Activated CD8-positive, alpha-beta T cell treated with anti-CD3 and anti-CD28 coated beads for 36 hours (primary cell): ENCODE results near the gene USP34. TPM values are rescaled to one million over a fixed set of nuclear protein-coding genes. Genes with fewer than 3 reads are reported as not detected.

ENCODE experiments used
- ATAC-seq: fragments of 200-7000 bp; cut with Tn5 transposase; one replicate; pipeline ENCODE4 v1.10.0; 2021; ENCODE audit warnings: mild to moderate bottlenecking, moderate library complexity
- CTCF ChIA-PET: fragments of 350-600 bp; sonication (Branson Sonifier 250); formaldehyde crosslinking; loops from one replicate; lab custom pipeline; 2021; ENCODE audit warnings: antibody characterized with exemption; lab: Charles Lee
- POLR2A ChIA-PET: fragments of 350-600 bp; sonication (Branson Sonifier 250); formaldehyde crosslinking; loops from one replicate; lab custom pipeline; 2021; ENCODE audit warnings: antibody characterized with exemption; lab: Charles Lee
- DNase-seq: peaks from one replicate; pipeline ENCODE4 v3.0.0-alpha.2; 2020
- H3K27ac Mint-ChIP-seq: one replicate; pipeline ENCODE4 v1.8.0; 2021; ENCODE audit warnings: mild to moderate bottlenecking, mixed read lengths
- H3K27me3 Mint-ChIP-seq: one replicate; pipeline ENCODE4 v1.8.0; 2021; ENCODE audit warnings: mixed read lengths
- H3K36me3 Mint-ChIP-seq: one replicate; pipeline ENCODE4 v1.8.0; 2021; ENCODE audit warnings: low read depth, mixed read lengths
- H3K4me1 Mint-ChIP-seq: one replicate; pipeline ENCODE4 v1.8.0; 2021; ENCODE audit warnings: low read depth, mixed read lengths
- H3K4me3 Mint-ChIP-seq: one replicate; pipeline ENCODE4 v1.8.0; 2021; ENCODE audit warnings: mild to moderate bottlenecking, moderate library complexity, mixed read lengths
- H3K9me3 Mint-ChIP-seq: one replicate; pipeline ENCODE4 v1.8.0; 2021; ENCODE audit warnings: mixed read lengths
- CTCF ChIP-seq: fragments of 200-600 bp; IDR thresholded peaks from one replicate; pipeline ENCODE4 v1.8.0; 2022; ENCODE audit warnings: antibody characterized with exemption, mild to moderate bottlenecking
- intact Hi-C: fragments of 100-400 bp; cut with micrococcal nuclease; formaldehyde crosslinking; loops from one replicate; pipeline ENCODE4 v1.10.0; 2022
- total RNA-seq, 2 experiments: library from RNA; stranded (reverse); gene quantifications; one replicate each; pipeline ENCODE4 v1.2.3, GENCODE V29; 2021

Gene USP34
- total RNA-seq, 2 experiments from 2014 or later = 69.0 to 71.3 TPM

GRCh38 chr2:61179701-61180639, 290.9 kb downstream of the USP34 start:
- ChIA-PET CTCF (interaction anchor here (1.0 kb wide), 1 partner anchor 13 kb away, joined by 3 read pairs; no protein-coding TSS in a partner anchor), POLR2A (interaction anchor here (2.4 kb wide), 1 partner anchor 9 kb away, joined by 6 read pairs; no protein-coding TSS in a partner anchor)
- Mint-ChIP-seq H3K27ac (peak overlapping the region; percentile 94), H3K36me3 (peaks cover 60% of the 10 kb centered on the region), H3K4me1 (peaks cover 61% of the 10 kb centered on the region), H3K4me3 (peak overlapping the region; percentile 90), H3K27me3 (no peaks in the 10 kb centered on the region), H3K9me3 (no peaks in the 10 kb centered on the region)
- ATAC-seq (no peak), DNase-seq (no peak)
- TF ChIP-seq CTCF = no peak
- intact Hi-C loops = no loop called here

GRCh38 chr2:61178603-61179545, 292.0 kb downstream of the USP34 start:
- ChIA-PET CTCF (interaction anchor here (1.0 to 1.6 kb wide), 4 partner anchors 14 to 181 kb away, joined by 3 to 4 read pairs (median 3); no protein-coding TSS in a partner anchor), POLR2A (interaction anchor here (0.7 to 2.4 kb wide), 7 partner anchors 10 to 359 kb away, joined by 3 to 8 read pairs (median 5); partner anchors contain the start of gene XPO1)
- H3K36me3 Mint-ChIP-seq = peaks cover 52% of the 10 kb centered on the region
- peak overlapping the region; percentile 94 for H3K27ac Mint-ChIP-seq
- peak; percentile 30 for DNase-seq
- ATAC-seq = no peak
- peaks cover 57% of the 10 kb centered on the region for H3K4me1 Mint-ChIP-seq
- H3K4me3 Mint-ChIP-seq = peak overlapping the region; percentile 90
- no peaks in the 10 kb centered on the region for H3K9me3 Mint-ChIP-seq
- intact Hi-C loops = no loop called here
- no peaks in the 10 kb centered on the region for H3K27me3 Mint-ChIP-seq
- TF ChIP-seq CTCF = no peak

GRCh38 chr2:61177727-61178549, 292.9 kb downstream of the USP34 start:
- intact Hi-C loops = no loop called here
- no peak for TF ChIP-seq CTCF
- CTCF ChIA-PET = interaction anchor here (1.1 to 1.6 kb wide), 3 partner anchors 15 to 180 kb away, joined by 3 to 4 read pairs (median 3); no protein-coding TSS in a partner anchor

More at GRCh38 chr2:61177727-61178549, 292.9 kb downstream of the USP34 start:
- Mint-ChIP-seq H3K9me3 (no peaks in the 10 kb centered on the region), H3K27ac (peak overlapping the region; percentile 94), H3K36me3 (peaks cover 43% of the 10 kb centered on the region), H3K4me3 (peak overlapping the region; percentile 90), H3K4me1 (peaks cover 52% of the 10 kb centered on the region), H3K27me3 (no peaks in the 10 kb centered on the region)
- DNase-seq (peak; percentile 48), ATAC-seq (peak; percentile 17)
- POLR2A ChIA-PET = interaction anchor here (0.7 to 2.4 kb wide), 12 partner anchors 11 to 360 kb away, joined by 3 to 8 read pairs (median 6); partner anchors contain the start of gene XPO1
